Stimulated activated CD4-positive, alpha-beta T cell treated with anti-CD3 and anti-CD28 coated beads, Interleukin-15, amount 100 ng/mL, for 24 hours (primary cell): ENCODE results near the gene CASP14.
"Not testable (repeated sequence)": the region's sequence is repeated elsewhere in the genome, so short reads cannot be mapped to it uniquely, and the experiment has no call there.

Experiments used
- DNase-seq: peaks from one replicate; pipeline ENCODE4 v3.0.0-alpha.2; 2020

Gene CASP14

DNA sequence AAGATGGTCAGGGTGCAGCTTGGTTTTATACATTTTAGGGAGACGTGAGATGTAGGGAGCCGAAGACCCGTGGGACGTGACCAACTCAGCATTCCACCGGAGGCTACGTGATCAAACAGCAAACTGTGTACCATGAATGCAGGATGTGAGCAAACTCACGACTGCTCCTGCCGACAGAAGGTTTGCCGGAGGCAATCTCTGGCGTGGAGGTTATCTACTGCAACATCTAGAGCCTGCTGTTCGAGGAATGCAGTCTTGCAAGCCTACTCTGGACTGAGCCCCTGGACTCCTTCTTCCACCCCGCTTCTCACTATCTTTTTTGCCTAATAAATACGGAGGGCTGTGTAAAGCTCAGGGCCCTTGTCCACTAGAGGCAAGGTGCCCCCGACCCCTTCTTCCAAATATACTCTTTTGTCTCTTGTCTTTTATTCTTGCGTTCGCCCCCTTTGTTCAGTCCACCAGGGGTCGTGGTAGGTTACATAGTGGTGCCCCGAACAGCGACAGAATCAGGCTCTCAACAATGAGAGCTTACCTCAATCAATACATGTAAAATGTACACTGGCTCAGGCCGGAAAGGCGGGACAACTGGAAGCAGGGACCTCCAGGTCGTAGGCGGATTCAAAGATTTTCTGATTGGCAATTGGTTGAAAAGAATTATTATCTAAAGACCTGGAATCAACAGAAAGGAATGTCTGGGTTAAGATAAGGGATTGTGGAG is 23.8 kb downstream of the CASP14 start:
- no peak for DNase-seq

DNA sequence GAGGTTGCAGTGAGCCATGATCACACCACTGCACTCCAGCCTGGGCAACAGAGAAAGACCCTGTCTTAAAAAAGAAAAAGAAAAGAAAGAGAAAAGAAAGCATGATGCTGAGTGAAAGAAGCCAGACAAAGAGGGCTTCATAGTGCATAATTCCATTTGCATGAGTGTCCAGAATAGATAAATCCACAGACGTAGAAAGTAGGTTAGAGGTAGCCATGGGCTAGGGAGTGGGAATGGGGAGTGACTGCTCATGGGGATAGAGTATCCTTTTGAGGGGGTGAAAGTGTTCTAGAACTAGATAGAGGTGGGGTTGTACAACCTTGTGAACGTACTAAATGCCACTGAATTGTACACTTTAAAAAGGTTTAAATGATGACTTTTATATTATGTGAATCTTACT is 25.1 kb downstream of the CASP14 start:
- DNase-seq = no peak

DNA sequence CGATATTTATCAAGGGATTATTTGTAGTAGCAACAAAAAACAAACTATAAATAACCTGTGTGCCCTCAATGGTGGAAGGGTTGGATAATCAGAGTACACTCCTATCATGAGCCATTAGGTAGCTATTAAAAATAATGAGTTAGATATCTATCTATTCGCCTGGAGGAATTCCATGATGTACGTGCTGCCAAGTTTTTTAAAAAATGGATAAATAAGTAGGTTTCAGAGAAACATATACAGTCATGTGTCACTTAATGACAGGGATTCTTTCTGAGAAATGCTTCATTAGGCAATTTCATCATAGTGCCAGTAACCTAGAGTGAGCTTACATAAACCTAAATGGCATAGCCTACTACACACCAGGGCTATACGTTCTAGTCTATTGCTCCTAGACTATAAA is 26.5 kb downstream of the CASP14 start:
- no peak for DNase-seq

DNA sequence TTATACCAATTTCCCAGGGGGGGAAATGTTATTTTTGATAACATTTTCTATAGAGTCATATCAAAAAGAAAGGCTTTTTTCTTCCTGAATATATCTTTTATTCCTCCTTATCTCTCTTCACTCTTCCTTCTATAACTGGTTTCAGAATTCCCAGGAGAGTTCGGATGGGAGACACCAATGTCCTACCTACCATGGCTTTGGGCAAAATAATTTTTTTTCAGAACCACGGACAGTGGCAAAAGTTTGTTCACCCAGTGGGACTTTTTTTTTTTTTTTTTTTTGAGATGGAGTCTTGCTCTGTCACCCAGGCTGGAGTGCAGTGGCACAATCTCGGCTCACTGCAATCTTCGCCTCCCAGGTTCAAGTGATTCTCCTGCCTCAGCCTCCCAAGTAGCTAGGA is 30.7 kb downstream of the CASP14 start:
- not testable (repeated sequence) for DNase-seq

DNA sequence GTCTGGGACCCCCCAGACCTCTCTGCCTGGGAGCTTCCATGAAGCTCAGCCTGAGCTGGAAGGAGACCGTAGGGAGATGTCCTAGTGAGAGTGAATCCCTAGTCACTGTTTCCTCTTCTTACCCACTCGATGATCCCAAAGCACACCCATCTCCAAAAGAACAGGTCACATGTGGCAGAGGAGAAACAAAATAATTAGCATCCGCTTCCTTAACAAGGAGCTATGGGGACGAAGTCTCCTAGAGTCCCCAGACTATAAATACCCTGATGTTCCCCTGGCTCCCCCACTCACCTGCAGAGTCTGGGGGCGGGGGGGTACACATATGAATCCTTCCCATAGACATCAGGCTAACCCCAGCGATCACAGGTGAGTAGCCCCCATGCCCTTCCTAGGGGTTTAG is 32.6 kb downstream of the CASP14 start, which contains the start of gene OR1I1:
OR1I1 (plus strand) TSS at position 301 of the 400 bp plus-strand sequence. CDS start 4,855 bp downstream, outside the sequence.
- DNase-seq = no peak

DNA sequence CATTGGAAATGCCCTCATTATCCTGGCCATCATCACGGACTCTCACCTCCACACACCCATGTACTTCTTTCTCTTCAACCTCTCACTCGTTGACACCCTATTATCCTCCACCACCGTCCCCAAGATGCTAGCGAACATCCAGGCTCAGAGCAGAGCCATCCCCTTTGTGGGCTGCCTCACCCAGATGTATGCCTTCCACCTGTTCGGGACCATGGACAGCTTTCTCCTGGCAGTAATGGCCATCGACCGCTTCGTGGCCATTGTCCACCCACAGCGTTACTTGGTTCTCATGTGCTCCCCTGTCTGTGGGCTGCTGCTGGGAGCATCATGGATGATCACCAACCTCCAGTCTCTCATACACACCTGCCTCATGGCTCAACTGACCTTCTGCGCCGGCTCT is 37.9 kb downstream of the CASP14 start:
- DNase-seq = no peak

DNA sequence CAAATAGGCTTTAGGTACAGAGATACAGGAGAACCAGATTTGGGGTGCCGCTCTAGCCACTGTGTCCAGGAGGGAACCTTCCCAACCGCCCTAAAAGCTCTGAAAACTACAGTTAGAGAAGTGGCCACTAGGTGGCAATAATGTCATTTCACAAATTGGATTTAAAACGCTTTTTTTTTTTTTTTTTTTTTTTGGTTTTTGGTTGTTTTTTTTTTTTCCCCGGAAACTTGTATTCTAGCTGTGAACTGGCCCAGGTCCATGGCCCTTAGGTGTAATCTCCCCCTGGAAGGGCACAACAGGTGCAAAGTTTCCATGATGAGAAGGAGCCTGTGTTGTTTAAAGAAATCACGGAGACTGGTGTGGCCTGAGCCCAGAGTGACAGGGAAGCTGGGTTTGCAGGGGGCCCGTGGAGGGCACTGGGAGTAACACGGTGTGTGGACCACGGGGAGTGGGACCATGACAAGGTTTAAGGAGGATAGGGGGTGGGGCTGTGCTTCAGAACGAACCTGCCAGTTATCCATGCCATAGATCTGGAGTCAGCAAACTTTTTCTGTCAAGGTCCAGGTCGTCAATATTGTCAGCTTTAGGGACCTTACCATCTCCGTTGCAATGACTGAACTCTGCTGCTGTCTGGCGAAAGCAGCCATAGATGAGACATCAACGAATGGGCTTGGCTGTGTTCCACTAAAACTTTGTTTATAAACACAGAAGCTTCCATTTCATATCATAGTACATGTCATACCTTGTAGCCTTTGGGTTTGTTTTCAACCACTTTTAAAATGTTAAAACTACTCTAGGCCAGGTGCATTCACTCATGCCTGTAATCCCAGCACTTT is 42.9 kb downstream of the CASP14 start:
- peak; percentile 47 for DNase-seq

DNA sequence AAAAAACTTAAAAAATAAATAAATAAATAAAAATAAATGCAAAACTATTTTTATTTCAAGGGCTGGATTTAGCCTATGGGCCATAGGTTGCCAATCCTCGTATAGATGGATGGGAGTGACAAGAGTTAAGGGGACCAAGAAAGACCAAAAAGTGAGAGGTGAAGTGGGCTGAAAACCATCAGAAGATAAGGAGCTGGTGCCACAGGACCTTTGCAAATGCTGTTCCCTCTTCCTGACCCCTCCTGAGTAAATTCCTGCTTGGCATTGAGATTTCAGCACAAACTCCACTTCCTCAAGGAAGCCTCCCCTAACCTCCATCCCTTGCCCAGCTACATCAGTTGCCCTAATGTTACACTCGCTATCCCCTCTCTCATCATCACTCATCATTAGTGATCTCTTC is 43.7 kb downstream of the CASP14 start:
- no peak for DNase-seq

DNA sequence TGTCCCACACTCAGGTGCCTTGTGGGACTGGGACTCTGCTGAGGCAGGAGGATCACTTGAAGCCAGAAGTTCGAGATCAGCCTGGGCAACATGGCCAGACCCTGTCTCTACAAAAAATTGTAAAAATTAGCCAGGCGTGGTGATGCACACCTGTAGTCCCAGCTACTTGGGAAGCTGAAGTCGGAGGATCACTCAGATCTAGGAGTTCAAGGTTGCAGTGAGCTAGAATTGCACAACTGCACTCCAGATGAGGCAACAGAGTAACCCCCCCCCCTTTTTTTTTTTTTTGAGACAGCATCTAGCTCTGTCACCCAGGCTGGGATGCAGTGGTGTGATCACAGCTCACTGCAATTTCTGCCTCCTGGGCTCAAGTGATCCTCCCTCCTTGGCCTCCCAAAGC is 46.9 kb downstream of the CASP14 start:
- DNase-seq = no peak

DNA sequence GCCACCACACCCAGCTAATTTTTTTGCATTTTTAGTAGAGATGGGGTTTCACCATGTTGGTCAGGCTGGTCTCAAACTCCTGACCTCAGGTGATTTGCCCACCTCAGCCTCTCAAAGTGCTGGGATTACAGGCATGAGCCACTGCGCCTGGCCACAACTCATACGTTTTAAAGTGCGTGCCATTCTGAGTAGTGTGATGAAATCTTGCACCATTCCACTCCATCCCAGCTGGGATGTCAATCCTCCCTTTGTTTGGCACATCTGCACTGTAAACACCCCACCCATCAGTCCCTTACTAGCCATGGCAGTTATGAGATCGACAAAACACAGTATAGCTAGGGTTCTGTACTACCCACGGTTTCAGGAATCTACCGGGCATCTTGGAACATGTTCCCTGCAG is 48.7 kb downstream of the CASP14 start:
- not testable (repeated sequence) for DNase-seq

DNA sequence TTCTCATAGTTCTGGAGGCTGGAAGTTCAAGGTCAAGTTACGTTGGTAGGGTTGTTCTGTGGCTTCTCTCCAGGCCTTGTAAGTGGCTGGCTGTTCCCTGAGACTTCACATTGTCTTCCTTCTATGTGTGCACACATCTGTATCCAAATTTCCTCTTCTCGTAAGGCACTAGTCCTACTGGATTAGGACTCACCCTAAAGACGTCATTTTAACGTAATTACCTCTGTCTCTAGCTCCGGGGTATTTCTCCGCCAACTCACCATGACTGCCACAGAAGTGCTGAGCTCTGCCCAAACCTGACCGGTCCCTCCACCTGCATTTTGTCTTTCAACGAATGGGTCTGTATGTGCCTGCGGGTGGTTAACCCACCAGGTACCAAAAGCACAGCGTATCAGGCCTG is 49.2 kb downstream of the CASP14 start:
- no peak for DNase-seq

DNA sequence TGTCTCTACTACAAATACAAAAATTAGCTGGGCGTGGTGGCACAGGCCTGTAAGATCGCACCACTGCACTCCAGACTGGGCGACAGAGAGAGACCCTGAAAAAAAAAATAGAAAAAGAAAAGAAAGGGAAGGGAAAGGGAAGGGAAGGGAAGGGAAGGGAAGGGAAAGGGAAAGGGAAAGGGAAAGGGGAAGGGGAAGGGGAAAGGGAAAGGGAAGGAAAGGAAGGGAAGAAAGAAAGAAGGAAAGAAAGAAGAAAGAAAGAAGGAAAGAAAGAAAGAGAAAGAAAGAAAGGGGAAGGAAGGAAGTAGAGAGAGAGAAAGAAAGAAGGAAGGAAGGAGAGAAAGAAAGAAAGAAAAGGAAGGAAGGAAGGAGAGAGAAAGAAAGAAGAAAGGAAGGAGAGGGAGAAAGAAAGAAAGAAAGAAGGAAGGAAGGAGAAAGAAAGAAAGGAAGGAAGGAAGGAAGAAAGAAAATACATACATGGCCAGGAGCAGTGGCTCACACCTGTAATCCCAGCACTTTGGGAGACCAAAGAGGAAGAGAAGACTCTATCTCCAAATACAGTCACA is 49.8 kb downstream of the CASP14 start:
- DNase-seq = no peak

DNA sequence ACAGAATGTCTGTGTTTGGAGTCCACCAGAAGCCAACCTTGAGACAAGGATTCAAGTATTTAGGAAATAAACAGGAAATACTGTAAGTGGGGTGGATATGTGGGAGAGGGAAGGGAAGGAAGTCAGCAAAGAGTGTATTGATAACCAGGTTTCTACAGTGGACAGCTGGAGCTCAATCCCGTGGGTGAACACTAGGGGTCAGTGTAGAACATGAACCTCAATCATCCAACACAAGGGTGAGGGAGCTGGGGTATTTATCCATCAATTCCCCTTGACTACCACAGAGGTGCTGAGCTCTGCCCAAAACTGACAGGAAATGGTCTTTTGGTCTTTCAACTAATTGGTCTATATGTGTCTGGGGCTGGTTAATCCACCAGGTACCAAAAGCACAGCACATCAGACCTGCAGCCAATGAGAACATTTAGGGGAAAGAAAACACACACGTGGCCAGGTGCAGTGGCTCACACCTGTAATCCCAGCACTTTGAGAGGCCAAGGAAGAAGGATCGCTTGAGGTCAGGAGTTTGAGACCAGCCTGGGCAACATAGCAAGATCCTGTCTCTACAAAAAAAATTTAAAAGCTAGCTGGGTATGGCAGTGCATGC is 52.3 kb downstream of the CASP14 start:
- peak; percentile 69 for DNase-seq

DNA sequence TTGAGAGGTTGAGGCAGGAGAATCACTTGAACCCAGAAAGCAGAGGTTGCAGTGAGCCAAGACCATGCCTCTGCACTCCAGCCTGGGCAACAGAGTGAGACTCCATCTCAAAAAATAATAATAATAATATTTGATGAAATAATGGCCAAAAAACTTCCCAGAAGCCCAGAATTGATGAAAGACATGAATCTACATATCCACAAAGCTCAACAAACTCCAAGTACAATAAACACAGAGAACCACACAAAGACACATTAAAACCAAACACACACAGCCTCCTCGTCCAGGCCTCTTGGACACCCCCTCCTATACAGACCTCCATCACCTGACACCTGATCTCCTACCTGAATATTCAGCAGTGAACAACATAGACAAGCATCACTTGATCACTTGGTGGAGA is 54.7 kb downstream of the CASP14 start:
- no peak for DNase-seq

DNA sequence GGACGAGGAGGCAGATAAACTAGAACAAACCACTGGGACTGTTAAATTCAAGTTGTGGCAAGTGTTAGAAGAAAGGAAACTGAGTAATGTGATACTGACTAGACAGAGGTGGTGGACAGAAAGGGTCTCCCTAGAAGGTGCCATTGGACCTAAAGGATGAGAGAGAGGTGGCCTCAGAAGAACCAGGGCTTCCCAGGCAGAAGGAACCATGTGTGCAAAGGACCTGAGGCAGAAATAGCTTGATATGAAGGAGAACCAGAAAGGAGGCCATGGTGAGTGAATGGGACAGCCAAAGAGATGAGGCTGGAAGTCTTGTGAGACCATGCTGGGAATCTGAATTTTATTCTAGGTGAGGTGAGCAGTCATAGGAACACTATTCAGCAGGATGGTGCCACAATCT is 55.1 kb downstream of the CASP14 start:
- DNase-seq = no peak

DNA sequence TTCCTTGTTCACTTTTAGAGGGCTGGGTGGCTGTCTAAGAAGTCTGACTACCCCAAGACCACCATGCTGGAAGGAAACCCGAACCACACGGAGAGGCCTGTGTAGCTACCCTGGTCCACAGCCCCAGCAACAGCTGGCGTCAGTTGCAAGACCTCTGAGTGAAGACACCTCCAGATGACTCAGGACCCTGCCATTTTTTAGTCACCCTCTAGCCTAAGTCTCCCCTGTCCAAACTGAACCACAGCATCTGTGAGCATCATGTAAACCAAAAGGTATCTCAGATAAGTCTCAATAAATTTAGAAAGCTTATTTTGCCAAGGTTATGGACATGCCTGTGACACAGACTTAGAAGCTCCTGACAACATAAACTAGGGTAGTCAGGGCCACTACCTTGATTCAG is 55.8 kb downstream of the CASP14 start:
- no peak for DNase-seq

DNA sequence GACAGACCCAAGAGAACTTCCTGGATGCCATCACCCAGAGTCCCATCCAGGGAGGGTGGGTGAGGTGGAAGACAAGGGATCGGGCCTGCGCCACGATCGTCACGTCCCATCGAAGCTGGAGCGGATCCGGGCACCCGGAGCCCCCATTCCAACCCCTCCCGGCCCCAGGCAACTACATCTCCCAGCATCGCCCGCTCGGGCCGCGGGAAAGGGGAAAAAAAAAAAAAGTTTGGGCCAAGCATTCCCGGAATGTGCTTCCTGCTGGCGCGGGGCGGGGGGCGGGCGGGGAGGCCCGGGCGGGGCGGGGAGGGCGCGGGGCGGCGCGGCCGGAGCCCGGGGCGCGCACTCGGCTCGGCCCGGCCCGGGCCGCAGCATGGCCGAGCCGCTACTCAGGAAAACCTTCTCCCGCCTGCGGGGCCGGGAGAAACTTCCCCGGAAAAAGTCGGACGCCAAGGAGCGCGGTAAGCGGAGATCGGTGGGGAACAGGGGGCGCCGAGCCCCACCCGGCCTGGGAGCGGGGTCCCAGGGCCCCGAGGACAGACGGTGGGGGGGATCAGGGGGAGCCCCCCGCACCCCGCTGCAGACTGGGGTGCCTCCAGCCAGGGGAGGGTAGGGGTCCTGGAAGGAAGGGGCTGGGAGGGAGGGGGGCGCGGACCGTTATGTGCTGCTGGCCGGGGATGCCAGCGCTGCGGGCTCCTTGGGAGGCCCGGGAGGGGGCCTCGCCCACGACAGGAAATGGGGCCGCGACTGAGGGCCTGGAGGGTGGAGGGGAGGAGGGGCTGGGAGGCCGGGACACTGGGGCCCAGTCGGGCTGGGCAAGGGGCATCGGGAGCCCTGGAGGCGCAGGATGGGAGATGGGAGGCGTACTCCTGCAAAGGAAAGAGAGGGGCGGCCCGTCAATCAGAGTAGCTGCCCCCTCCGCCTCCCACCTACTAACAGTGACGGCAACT is 58.1 kb downstream of the CASP14 start, which contains the start of gene SYDE1:
SYDE1 (plus strand) TSS at position 341 of the 950 bp plus-strand sequence; CDS start at position 374, 33 bp downstream.
- DNase-seq = peak; percentile 66
